Kidney glomerular epithelial cell (primary cell): ENCODE measurements around the gene CDK16.
A peak's percentile ranks its signal among the peaks of the same experiment; 100 is the strongest.

Experiments
- DNase-seq: peaks from one replicate; lab custom pipeline; 2025; lab: John Stamatoyannopoulos, UW

CDK16 gene

DNA sequence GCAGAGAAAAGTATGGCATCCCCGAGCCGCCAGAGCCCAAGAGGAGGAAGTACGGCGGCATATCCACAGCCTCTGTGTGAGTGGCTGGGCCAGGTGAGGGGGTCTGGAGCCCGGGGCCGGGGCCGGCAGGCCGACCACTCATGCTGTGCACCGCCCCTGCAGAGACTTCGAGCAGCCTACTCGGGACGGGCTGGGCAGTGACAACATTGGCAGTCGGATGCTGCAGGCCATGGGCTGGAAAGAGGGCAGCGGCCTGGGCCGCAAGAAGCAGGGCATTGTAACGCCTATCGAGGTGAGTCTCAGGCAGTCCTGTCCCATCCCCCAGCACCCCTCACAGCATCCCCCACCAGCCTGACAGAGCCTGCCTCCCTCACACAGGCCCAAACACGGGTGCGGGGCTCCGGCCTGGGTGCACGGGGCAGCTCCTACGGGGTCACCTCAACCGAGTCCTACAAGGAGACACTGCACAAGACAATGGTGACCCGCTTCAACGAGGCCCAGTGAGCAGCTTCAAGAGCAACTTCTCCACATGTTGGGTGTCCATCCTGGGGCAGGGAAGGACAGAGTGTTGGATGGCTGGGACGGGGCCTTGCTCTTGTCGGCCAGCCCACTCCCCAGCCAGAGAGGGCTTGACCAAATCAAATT is 32.3 kb upstream of the CDK16 start:
- no peak for DNase-seq

DNA sequence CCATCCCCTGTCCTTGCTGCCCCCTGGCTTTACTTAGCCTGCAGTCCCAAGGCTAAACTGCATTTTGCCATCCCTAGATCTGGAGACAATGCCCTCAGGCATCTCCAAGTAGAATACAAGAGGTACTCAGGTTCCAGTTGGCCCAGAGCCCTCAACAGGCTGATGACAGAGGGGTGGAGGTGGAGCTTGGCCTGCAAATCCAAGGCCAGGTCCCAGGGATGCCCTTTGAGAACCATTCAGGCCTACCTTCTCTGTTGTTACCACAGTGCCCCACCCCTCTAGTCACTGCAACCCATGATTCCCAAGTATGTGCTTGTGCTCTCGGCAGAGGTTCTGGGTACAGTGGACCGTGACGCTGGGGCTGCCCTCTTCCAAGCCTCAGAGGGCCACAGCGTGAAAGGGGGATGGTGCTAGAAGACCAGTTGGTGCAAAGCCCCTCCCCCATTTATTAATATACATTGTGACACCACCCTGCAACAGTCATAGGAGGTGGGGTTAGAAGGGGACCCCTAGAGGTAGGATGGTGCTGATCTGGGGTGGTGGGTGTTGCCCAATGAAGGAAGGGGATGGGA is 31.3 kb upstream of the CDK16 start:
- no peak for DNase-seq

- no peak for DNase-seq
These were observed 28.6 kb upstream of the CDK16 start for GRCh38 chrX:47189906-47190305.

DNA sequence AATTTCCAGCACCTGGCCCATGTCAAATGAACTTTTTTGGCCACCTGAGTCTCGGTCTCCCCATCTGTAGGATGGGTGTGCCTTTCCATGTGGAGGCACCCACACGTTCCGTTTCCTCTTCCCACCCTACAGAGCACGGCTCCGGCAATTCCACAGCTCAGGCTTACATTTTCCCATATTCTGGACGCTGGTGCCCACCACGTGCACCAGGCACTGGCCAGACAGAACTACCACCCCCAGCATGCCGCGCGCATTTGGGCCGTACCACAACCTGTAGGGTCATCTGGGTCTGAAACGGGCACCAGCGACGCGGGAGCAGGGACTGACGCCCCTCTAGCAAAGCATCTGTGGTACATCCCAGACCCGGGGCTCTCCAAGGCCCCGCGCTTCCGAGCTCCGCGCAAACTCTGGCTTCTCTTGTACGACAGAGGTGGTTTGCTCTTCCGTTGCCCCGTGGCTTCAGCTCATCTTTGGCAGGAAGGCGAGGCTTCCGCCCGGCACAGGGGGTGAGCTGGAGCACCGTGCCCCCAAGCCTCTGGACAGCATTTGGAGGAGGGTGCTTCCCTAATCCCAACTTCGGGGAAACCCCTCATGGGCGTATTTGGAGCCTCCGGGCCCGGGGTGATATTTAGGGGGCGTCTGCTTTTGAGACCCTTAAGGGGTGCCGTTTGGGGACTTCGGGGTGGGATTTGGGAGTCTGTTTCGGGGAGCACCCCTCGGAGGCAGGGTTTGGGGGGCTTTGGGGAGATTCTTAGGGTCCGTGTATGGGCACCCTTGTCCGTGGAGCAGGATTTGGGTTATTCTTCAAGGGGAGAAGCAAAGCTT is 27.8 kb upstream of the CDK16 start:
- DNase-seq: peak; percentile 56

- DNase-seq: no peak
These were observed 27.1 kb upstream of the CDK16 start for GRCh38 chrX:47191331-47191730.

DNA sequence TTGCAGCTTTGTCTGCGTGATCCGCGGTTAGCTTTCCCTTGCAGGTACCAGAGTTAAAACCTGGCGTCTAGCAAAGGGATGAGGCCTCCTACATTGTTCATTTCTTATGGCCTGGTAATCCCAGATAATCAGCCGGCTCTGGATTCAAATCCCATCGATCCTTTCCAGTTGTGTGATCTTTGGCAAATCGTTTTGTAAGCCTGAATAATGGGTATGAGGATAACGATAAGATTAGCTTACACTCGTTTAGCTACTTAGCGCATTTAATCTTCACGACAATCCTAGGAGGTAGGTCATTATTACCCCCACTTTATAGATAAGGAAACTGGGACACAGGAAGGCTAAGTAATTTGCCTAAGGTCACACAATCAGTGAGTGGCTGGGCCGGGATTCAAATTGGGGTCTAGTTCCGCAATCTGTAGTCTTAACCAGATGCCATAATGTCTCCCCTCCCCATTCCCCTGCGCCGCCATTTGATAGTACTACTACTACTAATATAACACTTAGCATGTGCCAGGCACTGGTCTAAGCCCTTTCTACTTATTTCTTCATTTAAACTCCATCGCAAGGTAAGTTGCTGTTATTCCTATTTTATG is 26.6 kb upstream of the CDK16 start:
- no peak for DNase-seq

- peak; percentile 92 for DNase-seq
These were observed 24.8 kb upstream of the CDK16 start, which contains the start of gene UBA1 for GRCh38 chrX:47193475-47194193. TSS of gene UBA1 (plus strand) at chrX:47193829. CDS start at chrX:47198803, 4,974 bp downstream.

DNA sequence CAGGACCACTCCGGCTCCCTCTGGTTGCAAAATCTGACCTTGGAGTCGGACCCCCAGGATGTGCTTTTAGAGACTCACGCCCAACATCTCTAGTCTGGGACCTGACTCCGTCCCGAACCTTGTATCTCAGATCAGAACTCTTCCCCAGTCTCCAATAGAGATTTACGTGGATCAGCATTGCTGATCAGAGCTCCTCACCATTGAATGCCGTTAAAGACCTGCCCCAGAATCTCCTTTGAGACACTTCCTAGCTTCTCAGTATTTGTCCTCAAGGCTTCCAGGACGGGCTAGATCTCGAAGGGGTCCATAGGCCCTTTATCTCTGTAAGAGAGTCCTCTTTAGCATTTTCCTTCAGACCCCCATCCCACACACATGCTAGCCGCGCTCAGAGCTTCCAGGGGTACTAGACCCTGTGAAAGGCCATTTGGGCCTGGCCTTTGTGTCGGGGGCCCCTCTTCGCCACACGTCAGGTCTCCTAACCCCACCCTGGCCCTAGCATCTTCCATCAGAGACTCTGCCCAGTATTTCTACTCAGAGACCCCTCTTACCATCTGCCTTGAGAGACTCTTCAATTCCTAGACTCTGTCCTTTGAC is 24.2 kb upstream of the CDK16 start:
- DNase-seq: no peak

DNA sequence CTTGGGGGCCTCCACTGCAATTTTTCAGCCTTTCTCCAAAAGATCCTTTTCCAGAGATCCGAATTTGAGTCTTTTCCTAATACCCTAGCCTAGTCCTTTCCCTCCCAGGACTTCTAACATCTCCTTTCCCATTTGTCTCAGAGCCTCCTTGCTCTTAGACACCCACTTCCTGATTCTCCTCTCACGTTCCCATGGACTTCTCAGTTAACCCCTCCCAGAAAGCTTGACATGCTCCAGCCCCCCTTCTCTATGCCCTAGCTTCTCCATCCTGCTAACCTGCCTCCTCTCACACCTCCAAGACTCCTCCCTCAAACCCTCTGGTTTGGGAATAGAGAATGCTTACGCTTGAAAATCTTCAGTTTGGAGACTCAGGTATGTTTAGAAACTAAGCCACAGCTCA is 22.4 kb upstream of the CDK16 start:
- no peak for DNase-seq

GRCh38 chrX:47197526-47197925 is 21.0 kb upstream of the CDK16 start:
- no peak for DNase-seq

- no peak for DNase-seq
These were observed 20.3 kb upstream of the CDK16 start for GRCh38 chrX:47198026-47198686.

- no peak for DNase-seq
These were observed 19.8 kb upstream of the CDK16 start for GRCh38 chrX:47198687-47199080.

- no peak for DNase-seq
These were observed 19.2 kb upstream of the CDK16 start for GRCh38 chrX:47199286-47199685.

DNA sequence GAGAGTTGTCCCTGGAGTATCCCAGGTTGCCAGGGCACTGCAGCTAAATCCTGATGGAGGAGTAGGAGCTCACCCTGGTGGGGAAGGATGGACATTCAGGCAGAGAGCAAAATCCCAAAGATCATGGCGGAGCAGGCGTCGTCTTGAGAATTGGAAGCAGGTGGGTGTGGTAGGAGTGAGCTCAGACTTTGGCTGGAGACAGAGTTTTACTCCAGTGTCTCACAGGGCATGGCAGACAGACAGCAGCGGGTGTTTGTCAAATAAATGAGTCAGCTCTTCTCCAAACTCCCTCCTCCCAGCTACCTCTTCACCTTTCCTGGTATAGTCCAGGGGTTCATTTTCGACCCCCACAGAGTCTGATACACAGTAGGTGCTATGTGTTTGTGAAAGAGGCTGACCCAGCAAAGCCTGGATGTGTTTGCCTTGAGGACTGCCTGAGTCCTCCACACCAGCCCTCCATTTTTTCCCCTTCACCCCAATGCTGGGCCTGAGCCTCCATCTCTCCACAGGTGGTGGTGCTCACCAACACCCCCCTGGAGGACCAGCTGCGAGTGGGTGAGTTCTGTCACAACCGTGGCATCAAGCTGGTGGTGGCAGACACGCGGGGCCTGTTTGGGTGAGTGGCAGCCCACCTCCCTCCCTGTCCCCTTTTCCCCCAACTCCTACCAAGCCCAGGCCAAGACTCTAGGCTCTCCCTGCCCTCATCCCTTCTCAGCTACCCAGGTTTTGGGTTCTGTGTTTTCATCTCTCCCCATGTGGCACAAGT is 17.9 kb upstream of the CDK16 start:
- DNase-seq: no peak

GRCh38 chrX:47201345-47201944 is 17.0 kb upstream of the CDK16 start:
- DNase-seq: no peak

DNA sequence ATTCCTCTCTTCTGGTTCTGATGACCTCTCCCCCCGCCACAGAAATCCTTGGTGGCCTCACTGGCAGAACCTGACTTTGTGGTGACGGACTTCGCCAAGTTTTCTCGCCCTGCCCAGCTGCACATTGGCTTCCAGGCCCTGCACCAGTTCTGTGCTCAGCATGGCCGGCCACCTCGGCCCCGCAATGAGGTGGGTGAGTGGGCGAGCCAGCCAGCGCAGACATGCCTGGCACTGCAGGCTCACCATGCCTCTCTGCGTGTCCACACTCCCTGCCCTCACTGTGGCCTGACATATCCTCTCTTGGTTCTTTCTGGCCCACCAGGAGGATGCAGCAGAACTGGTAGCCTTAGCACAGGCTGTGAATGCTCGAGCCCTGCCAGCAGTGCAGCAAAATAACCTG is 16.2 kb upstream of the CDK16 start:
- no peak for DNase-seq

DNA sequence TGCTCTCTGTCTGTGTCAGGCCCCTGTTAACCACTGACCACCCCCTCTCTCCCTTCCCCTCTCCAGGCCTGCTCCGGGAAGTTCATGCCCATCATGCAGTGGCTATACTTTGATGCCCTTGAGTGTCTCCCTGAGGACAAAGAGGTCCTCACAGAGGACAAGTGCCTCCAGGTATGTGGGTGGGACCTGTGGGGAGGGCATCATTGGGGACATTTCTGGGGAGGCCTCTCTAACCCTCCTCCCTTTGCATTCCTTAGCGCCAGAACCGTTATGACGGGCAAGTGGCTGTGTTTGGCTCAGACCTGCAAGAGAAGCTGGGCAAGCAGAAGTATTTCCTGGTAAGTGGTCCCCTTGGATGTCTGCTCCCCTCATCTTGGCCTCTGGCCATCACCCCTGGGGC is 15.6 kb upstream of the CDK16 start:
- DNase-seq: no peak

DNA sequence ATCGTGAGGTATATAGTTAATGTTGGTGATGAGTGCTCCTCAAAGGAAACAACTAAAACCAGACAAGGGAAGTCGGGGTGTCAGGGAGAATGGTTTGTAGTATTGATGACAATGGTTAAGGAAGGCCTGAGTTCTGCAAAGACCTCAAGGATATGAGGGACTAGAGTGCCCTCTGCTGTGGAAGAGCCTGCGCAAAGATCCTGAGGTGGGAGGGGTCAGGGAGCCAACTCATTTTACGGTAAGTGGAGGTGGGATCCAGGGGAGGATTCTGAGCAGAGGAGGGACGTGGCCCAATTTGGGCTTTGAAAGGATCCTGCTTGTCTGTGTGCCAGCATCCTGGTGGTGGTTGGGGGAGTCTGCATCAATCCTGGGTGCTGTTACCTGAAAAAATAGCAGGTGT is 13.5 kb upstream of the CDK16 start:
- no peak for DNase-seq

- DNase-seq: no peak
These were observed 12.2 kb upstream of the CDK16 start for GRCh38 chrX:47206316-47206715.

DNA sequence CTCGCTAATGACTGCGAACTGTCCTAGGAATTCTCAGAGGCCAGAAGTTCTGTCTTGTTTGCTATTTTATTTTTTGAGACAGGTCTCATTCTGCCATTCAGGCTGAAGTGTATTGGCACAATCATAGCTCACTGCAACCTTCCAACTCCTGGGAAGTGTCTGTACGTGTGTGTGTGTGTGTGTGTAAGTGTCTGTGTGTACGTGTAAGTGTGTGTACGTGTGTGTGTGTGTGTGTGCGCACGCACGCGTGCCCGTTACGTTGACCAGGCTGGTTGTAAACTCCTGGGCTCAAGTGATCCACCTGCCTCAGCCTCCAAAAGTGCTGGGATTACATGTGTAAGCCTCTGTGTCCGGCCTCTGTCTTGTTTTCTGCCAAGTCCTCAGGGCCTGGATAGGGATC is 10.4 kb upstream of the CDK16 start:
- DNase-seq: no peak
